ENCODE measurements around the gene ARFGAP2. TPM values are rescaled to one million over a fixed set of nuclear protein-coding genes. Genes with fewer than 3 reads are reported as not detected.

ARFGAP2 gene
- total RNA-seq, 2 experiments from 2014 or later = 103 TPM

- H3K4me3 Mint-ChIP-seq = peak overlapping the region; percentile 94
- H3K27ac Mint-ChIP-seq = peak overlapping the region; percentile 100
- peaks cover 8% of the 10 kb centered on the region for H3K36me3 Mint-ChIP-seq
- H3K4me1 Mint-ChIP-seq = peaks cover 47% of the 10 kb centered on the region
- ATAC-seq = peak; percentile 60
- CTCF ChIA-PET = interaction anchor here (0.5 to 4.2 kb wide), 21 partner anchors 9 to 737 kb away, joined by 3 to 58 read pairs (median 4); partner anchors contain the start of genes DDB2 and PACSIN3
- H3K9me3 Mint-ChIP-seq (ENCODE audit: low read depth) = no peaks in the 10 kb centered on the region
- H3K27me3 Mint-ChIP-seq = no peaks in the 10 kb centered on the region
- peak; percentile 87 for DNase-seq
Measured at GRCh38 chr11:47177229-47177845, 658 bp upstream of the ARFGAP2 start.

GRCh38 chr11:47175746-47176327, 842 bp downstream of the ARFGAP2 start:
- peaks cover 15% of the 10 kb centered on the region for H3K36me3 Mint-ChIP-seq
- peaks cover 58% of the 10 kb centered on the region for H3K4me1 Mint-ChIP-seq
- ATAC-seq = no peak
- H3K27ac Mint-ChIP-seq = peak overlapping the region; percentile 100
- H3K4me3 Mint-ChIP-seq = peak overlapping the region; percentile 94
- CTCF ChIA-PET = no interaction called here
- H3K9me3 Mint-ChIP-seq (ENCODE audit: low read depth) = no peaks in the 10 kb centered on the region
- H3K27me3 Mint-ChIP-seq = no peaks in the 10 kb centered on the region
- DNase-seq = no peak

- Mint-ChIP-seq H3K36me3 (peaks cover 23% of the 10 kb centered on the region), H3K4me3 (no peak overlapping the region), H3K27me3 (no peaks in the 10 kb centered on the region), H3K9me3 (ENCODE audit: low read depth) (no peaks in the 10 kb centered on the region), H3K4me1 (peaks cover 54% of the 10 kb centered on the region), H3K27ac (no peak overlapping the region)
- ATAC-seq (no peak), DNase-seq (no peak)
- CTCF ChIA-PET = interaction anchor here (1.1 to 1.4 kb wide), 3 partner anchors 10 to 87 kb away, joined by 3 to 4 read pairs (median 3); partner anchors contain the start of gene DDB2
Measured at GRCh38 chr11:47172740-47173336, 3.8 kb downstream of the ARFGAP2 start.

DNA sequence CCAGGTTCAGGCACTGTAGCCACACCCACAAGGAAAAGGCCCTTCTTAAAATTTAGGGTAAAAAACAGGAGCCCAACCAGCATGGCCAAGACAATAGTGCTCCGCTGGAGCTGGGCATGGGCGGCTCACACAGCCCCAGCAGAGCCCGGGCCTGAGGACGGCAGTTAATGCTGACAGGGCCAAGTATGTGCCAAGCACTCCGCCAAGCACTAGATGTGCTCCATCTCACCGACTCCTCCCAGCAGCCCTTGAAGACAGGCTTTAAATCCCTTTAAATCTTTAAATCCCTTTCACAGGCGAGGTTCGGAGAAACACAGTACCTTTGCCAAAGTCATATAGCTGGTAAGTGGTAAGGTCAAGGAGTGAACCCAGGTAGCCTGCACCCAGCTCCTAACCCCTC, 4.8 kb downstream of the ARFGAP2 start:
- Mint-ChIP-seq H3K27ac (peak overlapping the region; percentile 29), H3K9me3 (ENCODE audit: low read depth) (no peaks in the 10 kb centered on the region), H3K4me1 (peaks cover 46% of the 10 kb centered on the region), H3K27me3 (no peaks in the 10 kb centered on the region), H3K36me3 (peaks cover 23% of the 10 kb centered on the region), H3K4me3 (no peak overlapping the region)
- DNase-seq = no peak
- no peak for ATAC-seq
- CTCF ChIA-PET = interaction anchor here (1.1 to 1.4 kb wide), 4 partner anchors 9 to 88 kb away, joined by 3 to 4 read pairs (median 3); partner anchors contain the start of gene DDB2

GRCh38 chr11:47171061-47171838, 5.4 kb downstream of the ARFGAP2 start:
- Mint-ChIP-seq H3K27me3 (no peaks in the 10 kb centered on the region), H3K4me1 (peaks cover 45% of the 10 kb centered on the region), H3K4me3 (no peak overlapping the region), H3K36me3 (peaks cover 24% of the 10 kb centered on the region), H3K9me3 (ENCODE audit: low read depth) (no peaks in the 10 kb centered on the region), H3K27ac (peak overlapping the region; percentile 29)
- CTCF ChIA-PET = interaction anchor here (0.7 to 1.4 kb wide), 4 partner anchors 9 to 88 kb away, joined by 3 read pairs; partner anchors contain the start of gene DDB2
- ATAC-seq (no peak), DNase-seq (no peak)

DNA sequence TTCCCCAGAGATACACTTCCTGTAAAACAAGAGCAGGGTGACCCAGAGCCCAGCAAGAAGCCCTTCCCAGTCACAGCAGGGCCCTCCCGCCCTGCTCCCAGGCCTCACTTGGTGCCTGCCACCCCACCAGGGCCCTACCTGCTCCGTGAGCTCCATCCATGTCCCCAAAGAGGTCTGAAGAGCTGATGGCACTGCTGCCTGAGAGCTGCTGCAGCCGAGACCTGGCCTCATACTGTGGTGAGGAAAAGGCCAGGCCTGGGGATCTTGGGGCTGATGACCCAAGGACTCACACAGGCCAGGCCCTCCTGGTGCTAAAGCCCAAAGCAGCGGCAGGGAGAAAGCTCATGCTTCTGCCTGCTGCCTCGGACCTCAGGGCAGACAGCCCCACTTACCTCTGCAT, 10.3 kb downstream of the ARFGAP2 start:
- no peak for ATAC-seq
- H3K9me3 Mint-ChIP-seq (ENCODE audit: low read depth) = no peaks in the 10 kb centered on the region

DNA sequence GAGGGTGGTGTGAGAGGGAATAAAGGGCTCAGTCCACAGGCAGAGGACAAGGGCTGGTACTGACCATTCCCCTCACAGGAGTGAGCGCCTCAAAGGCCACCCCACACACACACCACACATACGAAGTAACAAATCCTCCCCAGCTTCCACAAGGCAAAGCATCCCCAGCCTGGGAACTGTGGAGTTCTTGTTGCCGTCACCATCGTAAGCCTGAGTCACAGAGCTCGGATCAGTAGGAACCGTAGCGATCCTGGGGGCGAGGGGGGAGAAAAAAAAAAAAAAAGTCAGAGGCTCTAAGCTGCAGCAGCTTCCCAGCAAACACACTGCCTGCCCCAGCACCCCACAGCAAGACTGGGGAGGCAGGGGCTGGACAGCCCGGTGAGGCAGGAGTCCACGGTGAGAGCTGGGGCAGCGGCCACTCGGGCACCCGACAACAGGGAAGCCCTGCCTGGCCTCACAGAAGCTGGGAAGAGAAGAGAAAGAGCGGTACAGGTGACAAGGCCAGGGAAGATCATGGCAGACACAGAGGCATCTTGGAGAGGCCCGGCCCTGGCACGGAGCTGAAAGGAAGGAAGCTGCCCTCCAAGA, 11.3 kb downstream of the ARFGAP2 start:
- ATAC-seq (no peak), DNase-seq (no peak)
- Mint-ChIP-seq H3K9me3 (ENCODE audit: low read depth) (no peaks in the 10 kb centered on the region), H3K27me3 (no peaks in the 10 kb centered on the region), H3K4me1 (no peaks in the 10 kb centered on the region), H3K36me3 (peaks cover 11% of the 10 kb centered on the region), H3K4me3 (no peak overlapping the region), H3K27ac (no peak overlapping the region)
- CTCF ChIA-PET = no interaction called here

More for the DNA sequence above, 10.3 kb downstream of the ARFGAP2 start:
- no peak for DNase-seq
- Mint-ChIP-seq H3K36me3 (peaks cover 17% of the 10 kb centered on the region), H3K27me3 (no peaks in the 10 kb centered on the region), H3K4me1 (peaks cover 8% of the 10 kb centered on the region), H3K27ac (no peak overlapping the region), H3K4me3 (no peak overlapping the region)
- CTCF ChIA-PET = no interaction called here

GRCh38 chr11:47164321-47164720, 12.4 kb downstream of the ARFGAP2 start:
- Mint-ChIP-seq H3K27me3 (no peaks in the 10 kb centered on the region), H3K36me3 (peaks cover 11% of the 10 kb centered on the region), H3K27ac (no peak overlapping the region), H3K9me3 (ENCODE audit: low read depth) (no peaks in the 10 kb centered on the region), H3K4me1 (no peaks in the 10 kb centered on the region), H3K4me3 (no peak overlapping the region)
- no peak for ATAC-seq
- CTCF ChIA-PET = no interaction called here
- DNase-seq = no peak

- no peaks in the 10 kb centered on the region for H3K4me1 Mint-ChIP-seq
Measured at GRCh38 chr11:47163898-47164297, 12.8 kb downstream of the ARFGAP2 start.

GRCh38 chr11:47163193-47163592, 13.5 kb downstream of the ARFGAP2 start:
- Mint-ChIP-seq H3K4me1 (no peaks in the 10 kb centered on the region), H3K9me3 (ENCODE audit: low read depth) (no peaks in the 10 kb centered on the region), H3K27me3 (no peaks in the 10 kb centered on the region), H3K36me3 (peaks cover 8% of the 10 kb centered on the region), H3K27ac (no peak overlapping the region), H3K4me3 (no peak overlapping the region)
- CTCF ChIA-PET = interaction anchor here (0.7 to 1.8 kb wide), 9 partner anchors 8 to 603 kb away, joined by 3 to 14 read pairs (median 4); partner anchors contain the start of gene ARFGAP2
- no peak for ATAC-seq
- no peak for DNase-seq

More at GRCh38 chr11:47163898-47164297, 12.8 kb downstream of the ARFGAP2 start:
- Mint-ChIP-seq H3K4me3 (no peak overlapping the region), H3K9me3 (ENCODE audit: low read depth) (no peaks in the 10 kb centered on the region), H3K27ac (no peak overlapping the region), H3K27me3 (no peaks in the 10 kb centered on the region), H3K36me3 (peaks cover 11% of the 10 kb centered on the region)
- CTCF ChIA-PET = no interaction called here
- ATAC-seq (no peak), DNase-seq (no peak)

DNA sequence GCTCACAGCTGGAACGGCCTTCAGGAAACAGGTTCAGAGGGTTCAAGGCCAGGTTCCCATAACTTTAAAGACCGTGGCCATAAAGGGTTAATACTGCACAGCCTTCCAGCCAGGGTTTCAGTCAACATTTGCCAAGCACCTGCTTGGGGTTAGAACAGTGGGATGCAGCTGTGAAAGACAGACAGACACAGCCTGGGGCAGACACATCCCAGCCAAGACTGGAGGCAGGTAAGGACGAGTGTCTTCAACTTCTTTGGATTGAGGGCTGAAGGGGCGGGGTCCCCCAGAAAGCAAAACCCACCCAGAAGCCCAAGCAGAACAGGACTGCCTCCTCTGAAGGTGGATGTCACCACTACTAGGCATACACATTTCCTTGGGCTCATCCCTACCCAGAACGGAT, 14.3 kb downstream of the ARFGAP2 start:
- DNase-seq (no peak), ATAC-seq (no peak)
- H3K4me1 Mint-ChIP-seq = no peaks in the 10 kb centered on the region
- CTCF ChIA-PET = interaction anchor here (0.8 to 1.8 kb wide), 8 partner anchors 9 to 226 kb away, joined by 3 to 14 read pairs (median 4); partner anchors contain the start of genes ARFGAP2 and CSTPP1
- no peaks in the 10 kb centered on the region for H3K9me3 Mint-ChIP-seq (ENCODE audit: low read depth)
- no peaks in the 10 kb centered on the region for H3K27me3 Mint-ChIP-seq
- H3K27ac Mint-ChIP-seq = no peak overlapping the region
- H3K4me3 Mint-ChIP-seq = no peak overlapping the region
- peaks cover 6% of the 10 kb centered on the region for H3K36me3 Mint-ChIP-seq

DNA sequence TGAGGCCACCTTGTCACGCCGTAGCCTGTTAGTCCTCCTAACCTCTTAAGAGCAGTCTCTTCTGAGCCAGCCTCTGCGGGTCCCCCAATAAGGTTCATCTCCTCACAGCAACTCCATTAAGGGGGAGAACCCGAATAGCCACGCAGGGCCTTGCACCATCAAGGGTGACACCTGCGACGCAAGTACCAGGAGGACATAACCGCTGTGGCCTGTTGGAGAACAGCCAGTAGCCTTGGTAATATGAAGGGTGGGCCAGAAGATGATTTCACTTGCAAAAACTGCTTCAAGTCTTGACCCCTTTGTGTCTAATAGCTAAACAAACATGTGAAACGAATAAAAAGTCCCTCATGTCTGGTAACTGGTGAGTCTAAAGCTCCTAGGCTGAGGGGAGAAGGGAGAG, 14.8 kb downstream of the ARFGAP2 start:
- Mint-ChIP-seq H3K9me3 (ENCODE audit: low read depth) (no peaks in the 10 kb centered on the region), H3K36me3 (peaks cover 6% of the 10 kb centered on the region), H3K4me3 (no peak overlapping the region), H3K27me3 (no peaks in the 10 kb centered on the region), H3K27ac (no peak overlapping the region), H3K4me1 (no peaks in the 10 kb centered on the region)
- ATAC-seq (no peak), DNase-seq (no peak)
- CTCF ChIA-PET = interaction anchor here (0.8 to 1.8 kb wide), 6 partner anchors 9 to 225 kb away, joined by 3 to 14 read pairs (median 3); partner anchors contain the start of genes ARFGAP2 and CSTPP1

Measured in activated CD8-positive, alpha-beta memory T cell treated with anti-CD3 and anti-CD28 coated beads, Interleukin-2, amount 10 ng/mL, durations not matched to agents 7 days and 5 days (primary cell).